Mesodermal cell (in vitro differentiated cells): Measurements from ENCODE around the gene SMARCC2.

ENCODE experiments used
- H3K27ac ChIP-seq: 2 replicates; pipeline ENCODE4 v1.7.0; 2013; ENCODE audit warnings: mild to moderate bottlenecking, low read depth, low read length, moderate library complexity; ENCODE audit not compliant: severe bottlenecking
- H3K36me3 ChIP-seq: 2 replicates; pipeline ENCODE4 v1.7.1; 2013; ENCODE audit warnings: mild to moderate bottlenecking, low read length, moderate library complexity; ENCODE audit not compliant: control insufficient read depth, insufficient read depth
- H3K4me1 ChIP-seq: one replicate; pipeline ENCODE4 v1.7.1; 2013; ENCODE audit warnings: mild to moderate bottlenecking, low read length; ENCODE audit not compliant: insufficient read depth, control insufficient read depth, poor library complexity, severe bottlenecking
- H3K4me3 ChIP-seq: 2 replicates; pipeline ENCODE4 v1.7.0; 2013; ENCODE audit warnings: low read length, control low read depth, mild to moderate bottlenecking; ENCODE audit not compliant: insufficient read depth, poor library complexity, severe bottlenecking; ENCODE audit errors: extremely low read depth
- H3K9me3 ChIP-seq: 2 replicates; pipeline ENCODE4 v1.7.1; 2013; ENCODE audit warnings: mild to moderate bottlenecking, low read length, moderate library complexity; ENCODE audit not compliant: control insufficient read depth
- WGBS, 2 experiments: methylation state at CpG; one replicate each; pipeline ENCODE4 v1.1.5; 2013; ENCODE audit warnings: missing lambda C conversion rate in 2 of 2; ENCODE audit not compliant: insufficient coverage in 2 of 2; 5-methylcytosine and 5-hydroxymethylcytosine counted together

SMARCC2 gene

DNA sequence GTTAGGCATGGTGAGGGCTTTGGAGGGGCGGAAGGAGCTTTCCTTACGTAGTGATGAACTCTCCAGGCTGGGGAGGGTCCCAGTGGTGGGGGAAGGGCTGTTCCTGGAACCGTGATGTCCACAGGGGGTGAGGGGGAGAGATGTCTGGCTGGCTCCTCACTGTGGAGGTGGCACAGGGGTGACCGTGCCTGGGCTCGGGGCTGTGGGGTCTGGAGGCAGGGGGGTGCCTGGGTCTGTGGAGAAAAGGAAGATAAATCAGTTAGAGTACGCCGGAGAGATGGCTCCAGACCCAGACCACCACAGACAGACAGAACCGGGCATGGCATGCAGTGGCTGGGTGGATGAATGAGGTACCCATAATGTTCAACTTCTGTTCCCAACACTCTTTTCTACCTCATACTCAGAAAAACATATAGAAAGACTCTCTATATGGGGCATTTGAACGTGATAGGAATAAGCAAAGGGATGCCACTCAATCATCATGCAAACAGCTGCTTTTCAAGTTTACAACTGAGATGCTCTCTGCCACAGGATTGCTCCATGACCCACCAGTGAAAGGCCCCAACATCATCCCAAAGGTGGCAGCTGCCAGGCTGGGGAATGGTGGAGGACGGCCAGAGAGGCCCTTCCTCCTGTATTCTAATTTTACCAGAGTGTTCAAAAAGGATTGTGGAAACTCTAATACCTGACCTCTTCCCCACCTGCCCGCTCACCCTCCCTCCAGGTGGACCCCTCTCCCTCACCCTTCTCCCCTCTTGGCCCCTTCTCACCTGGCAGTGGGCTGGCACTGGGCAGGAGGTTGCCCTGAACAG lies 25.5 kb downstream of the SMARCC2 start:
- Histone ChIP-seq H3K27ac (no peak overlapping the region), H3K4me1 (peaks cover 18% of the 10 kb centered on the region), H3K4me3 (no peak overlapping the region), H3K9me3 (no peaks in the 10 kb centered on the region), H3K36me3 (peaks cover 93% of the 10 kb centered on the region)
- WGBS, 2 experiments = 84 to 93% methylated on average over 3 to 9 of the region's 11 CpGs

DNA sequence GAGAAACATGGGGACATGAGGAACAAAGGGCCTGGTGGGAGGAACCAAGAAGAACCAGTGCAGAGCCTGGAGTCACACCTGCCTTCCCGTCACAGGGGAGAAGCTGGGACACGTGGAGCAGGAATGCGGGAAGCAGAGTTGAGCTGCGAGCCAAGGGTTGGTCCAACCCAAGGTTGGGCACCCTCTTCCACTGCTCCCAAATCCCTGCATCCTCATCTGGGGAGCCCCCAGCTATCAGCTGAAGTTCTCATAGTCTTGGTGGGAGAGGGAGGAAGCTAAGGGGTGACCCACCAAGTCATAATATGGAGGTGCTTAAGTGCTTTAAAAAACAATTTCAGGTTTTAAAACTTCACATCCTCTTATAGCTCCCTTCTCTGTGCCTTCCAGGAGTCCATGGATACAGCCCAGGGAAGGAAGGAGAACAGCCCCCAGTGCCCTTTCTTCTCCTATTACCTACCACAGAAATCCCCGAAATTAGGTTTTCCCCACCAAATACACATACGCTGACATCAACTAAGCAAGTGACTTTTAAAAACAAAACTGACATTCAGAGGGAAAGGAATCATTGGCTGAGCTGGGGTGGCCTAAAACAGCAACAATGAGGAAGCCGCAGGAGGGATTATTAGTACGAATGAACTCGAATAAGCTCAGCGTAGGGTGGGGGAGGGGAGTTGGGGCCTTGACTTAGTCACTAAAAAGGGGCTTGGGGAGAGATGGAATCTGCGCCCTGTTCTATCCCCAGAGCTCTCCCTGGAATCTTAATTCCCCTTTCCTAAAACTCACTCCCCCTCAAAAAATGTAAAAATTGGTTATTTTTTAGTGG lies 26.6 kb downstream of the SMARCC2 start:
- H3K36me3 ChIP-seq = peaks cover 86% of the 10 kb centered on the region
- H3K27ac ChIP-seq = peak overlapping the region; percentile 45
- no peak overlapping the region for H3K4me3 ChIP-seq
- H3K4me1 ChIP-seq = peaks cover 18% of the 10 kb centered on the region
- H3K9me3 ChIP-seq = no peaks in the 10 kb centered on the region
- WGBS, 2 experiments = 78 to 87% methylated on average over 3 to 7 of the region's 11 CpGs

DNA sequence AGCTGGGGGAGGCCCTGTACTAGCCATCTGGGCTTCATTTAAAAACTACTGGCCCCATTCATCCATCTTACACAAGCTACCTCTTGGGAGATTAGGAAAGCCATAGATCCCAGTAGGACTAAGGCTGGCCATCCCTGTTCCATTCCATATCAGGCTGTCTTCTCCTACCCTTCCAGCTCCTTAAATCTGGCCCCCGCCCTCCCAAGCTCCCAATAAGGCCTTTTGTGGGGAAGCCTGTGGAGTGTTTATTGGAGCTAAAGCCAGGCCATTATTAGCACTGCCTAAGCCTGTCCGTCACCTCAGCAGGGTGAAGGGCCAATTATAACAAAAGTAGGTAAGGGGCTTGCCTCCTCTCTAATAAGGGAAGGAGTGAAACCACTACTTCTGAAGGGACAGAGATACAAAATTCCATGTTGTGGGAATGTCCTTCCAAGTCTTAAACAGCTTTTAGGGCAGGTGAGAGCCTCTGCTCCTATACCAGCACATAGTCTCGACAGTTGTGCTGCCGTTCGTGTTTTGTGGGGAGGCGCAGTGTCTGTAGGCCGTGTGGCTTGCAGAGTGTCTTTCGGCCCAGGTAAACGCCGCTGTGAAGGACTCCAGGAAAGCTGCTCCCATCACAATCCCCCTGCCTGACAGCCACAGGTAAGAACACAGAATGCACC lies 27.5 kb downstream of the SMARCC2 start:
- Histone ChIP-seq H3K36me3 (peaks cover 81% of the 10 kb centered on the region), H3K9me3 (no peaks in the 10 kb centered on the region), H3K4me3 (no peak overlapping the region), H3K27ac (peak overlapping the region; percentile 6), H3K4me1 (peaks cover 22% of the 10 kb centered on the region)
- WGBS, 2 experiments = 90 to 95% methylated on average over 5 to 9 of the region's 10 CpGs

DNA sequence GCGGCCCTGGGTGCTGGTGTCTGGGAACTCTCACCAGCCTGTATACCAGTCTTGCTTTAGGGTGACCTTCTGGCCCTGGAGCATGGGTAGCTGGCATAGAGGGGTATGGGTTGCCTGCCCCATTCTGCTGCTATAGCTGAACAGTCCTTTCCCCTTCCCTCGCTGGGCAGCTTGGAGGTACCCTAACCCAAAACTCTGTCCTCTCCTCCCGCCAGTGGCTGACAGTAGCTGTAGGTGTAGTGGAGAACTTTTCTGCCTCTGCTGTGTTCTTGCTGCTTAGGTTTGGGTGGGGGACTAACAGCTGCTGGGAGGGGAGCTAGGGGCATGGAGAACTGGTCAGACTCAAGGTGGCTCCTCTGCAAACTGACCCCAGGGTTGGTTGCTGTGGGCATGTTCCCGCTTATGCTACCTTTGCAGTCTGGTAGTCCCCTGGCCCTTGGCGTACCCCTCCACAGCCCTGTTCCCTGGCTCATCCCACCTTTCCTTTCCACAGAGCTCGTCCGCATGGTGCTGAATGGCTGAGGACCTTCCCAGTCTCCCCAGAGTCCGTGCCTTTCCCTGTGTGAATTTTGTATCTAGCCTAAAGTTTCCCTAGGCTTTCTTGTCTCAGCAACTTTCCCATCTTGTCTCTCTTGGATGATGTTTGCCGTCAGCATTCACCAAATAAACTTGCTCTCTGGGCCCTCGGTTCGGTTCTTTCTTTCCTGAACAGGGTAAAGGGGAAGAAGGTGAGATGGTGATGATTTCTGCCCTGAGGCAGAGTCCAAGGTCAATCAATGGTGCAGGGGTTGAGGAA lies 28.2 kb downstream of the SMARCC2 start:
- Histone ChIP-seq H3K27ac (peak overlapping the region; percentile 88), H3K9me3 (no peaks in the 10 kb centered on the region), H3K4me3 (peak overlapping the region; percentile 99), H3K4me1 (peaks cover 25% of the 10 kb centered on the region), H3K36me3 (peaks cover 82% of the 10 kb centered on the region)
- 89 to 96% methylated on average over 4 to 5 of the region's 11 CpGs for WGBS, 2 experiments

DNA sequence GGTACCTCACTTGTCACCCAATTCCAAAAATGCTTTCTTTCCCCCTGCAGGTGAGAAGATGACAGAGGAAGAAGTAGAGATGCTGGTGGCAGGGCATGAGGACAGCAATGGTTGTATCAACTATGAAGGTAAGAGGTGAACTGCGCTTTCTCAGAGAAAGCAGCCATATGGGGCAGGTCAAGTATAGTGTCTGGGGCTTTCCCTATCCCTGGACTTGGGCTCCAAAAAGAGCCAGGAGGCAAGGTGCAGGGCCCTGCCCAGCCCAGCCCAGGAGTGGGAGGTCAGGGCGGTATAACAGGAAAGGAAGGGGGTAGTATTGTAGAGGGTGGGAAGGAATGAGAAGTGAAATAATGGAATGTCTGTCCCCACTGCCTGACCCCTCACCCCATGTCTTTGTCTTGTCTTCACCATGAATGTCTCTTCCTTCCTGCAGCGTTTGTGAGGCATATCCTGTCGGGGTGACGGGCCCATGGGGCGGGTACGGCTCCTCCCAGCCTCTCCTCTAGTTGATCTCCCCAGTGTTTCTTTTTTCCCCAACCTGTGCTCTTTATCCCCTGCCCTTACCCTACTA lies 29.0 kb downstream of the SMARCC2 start:
- no peaks in the 10 kb centered on the region for H3K9me3 ChIP-seq
- peaks cover 25% of the 10 kb centered on the region for H3K4me1 ChIP-seq
- 80 to 81% methylated on average over 6 of the region's 7 CpGs for WGBS, 2 experiments
- H3K36me3 ChIP-seq = peaks cover 82% of the 10 kb centered on the region
- peak overlapping the region; percentile 88 for H3K27ac ChIP-seq
- H3K4me3 ChIP-seq = peak overlapping the region; percentile 99

DNA sequence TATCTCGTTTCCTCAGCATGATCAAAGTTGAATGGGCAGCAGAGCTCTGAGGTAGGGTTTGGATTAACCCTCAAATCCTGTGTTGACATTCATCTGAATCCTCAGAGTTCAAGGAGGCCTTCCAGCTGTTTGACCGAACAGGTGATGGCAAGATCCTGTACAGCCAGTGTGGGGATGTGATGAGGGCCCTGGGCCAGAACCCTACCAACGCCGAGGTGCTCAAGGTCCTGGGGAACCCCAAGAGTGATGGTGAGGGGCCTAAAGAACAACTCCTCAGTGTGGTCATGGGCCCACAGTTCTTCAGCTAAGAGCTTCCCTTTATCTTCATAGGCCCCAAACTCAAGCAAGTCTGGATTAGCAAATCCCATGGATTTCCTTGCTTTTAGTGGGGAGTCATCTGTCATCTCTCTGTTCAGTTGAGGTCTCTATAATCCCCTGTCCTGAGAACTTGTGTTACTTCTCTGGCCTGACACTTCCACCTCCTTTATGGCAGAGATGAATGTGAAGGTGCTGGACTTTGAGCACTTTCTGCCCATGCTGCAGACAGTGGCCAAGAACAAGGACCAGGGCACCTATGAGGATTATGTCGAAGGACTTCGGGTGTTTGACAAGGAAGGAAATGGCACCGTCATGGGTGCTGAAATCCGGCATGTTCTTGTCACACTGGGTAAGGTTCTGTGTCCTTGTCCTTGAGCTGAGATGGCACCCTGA lies 29.6 kb downstream of the SMARCC2 start:
- 60 to 75% methylated on average over 6 to 7 of the region's 8 CpGs for WGBS, 2 experiments
- H3K27ac ChIP-seq = peak overlapping the region; percentile 88
- peak overlapping the region; percentile 99 for H3K4me3 ChIP-seq
- no peaks in the 10 kb centered on the region for H3K9me3 ChIP-seq
- H3K36me3 ChIP-seq = peaks cover 82% of the 10 kb centered on the region
- H3K4me1 ChIP-seq = peaks cover 25% of the 10 kb centered on the region

DNA sequence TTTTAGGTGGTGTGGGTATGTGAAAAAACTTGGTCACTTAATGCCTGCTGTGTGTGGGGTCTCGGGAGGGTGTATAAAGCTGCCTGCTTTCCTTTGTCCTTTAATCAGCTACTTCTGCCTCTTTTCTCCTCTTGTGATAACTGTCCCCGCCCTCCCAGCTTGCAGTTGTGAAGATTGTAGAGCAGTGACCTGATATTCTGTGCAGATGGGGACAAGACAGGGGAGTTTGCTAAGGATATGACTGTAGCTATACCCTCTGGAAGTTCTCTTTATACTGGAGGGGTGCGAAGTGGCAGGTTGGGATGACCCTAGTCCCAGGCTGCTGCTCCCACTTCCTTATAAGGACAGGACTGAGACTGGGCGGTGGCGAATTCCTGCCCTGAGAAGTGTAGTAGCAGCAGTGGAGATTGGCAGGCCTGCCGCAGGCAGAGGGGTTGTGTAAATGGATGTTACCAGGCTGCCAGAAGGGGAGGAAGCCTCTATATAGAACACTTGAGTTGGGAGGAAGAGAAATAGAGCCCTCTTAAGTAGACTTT lies 30.3 kb downstream of the SMARCC2 start:
- peak overlapping the region; percentile 99 for H3K4me3 ChIP-seq
- 0% methylated on average over 1 to 5 of the region's 6 CpGs for WGBS, 2 experiments
- H3K36me3 ChIP-seq = peaks cover 78% of the 10 kb centered on the region
- peak overlapping the region; percentile 88 for H3K27ac ChIP-seq
- no peaks in the 10 kb centered on the region for H3K9me3 ChIP-seq
- peaks cover 25% of the 10 kb centered on the region for H3K4me1 ChIP-seq

DNA sequence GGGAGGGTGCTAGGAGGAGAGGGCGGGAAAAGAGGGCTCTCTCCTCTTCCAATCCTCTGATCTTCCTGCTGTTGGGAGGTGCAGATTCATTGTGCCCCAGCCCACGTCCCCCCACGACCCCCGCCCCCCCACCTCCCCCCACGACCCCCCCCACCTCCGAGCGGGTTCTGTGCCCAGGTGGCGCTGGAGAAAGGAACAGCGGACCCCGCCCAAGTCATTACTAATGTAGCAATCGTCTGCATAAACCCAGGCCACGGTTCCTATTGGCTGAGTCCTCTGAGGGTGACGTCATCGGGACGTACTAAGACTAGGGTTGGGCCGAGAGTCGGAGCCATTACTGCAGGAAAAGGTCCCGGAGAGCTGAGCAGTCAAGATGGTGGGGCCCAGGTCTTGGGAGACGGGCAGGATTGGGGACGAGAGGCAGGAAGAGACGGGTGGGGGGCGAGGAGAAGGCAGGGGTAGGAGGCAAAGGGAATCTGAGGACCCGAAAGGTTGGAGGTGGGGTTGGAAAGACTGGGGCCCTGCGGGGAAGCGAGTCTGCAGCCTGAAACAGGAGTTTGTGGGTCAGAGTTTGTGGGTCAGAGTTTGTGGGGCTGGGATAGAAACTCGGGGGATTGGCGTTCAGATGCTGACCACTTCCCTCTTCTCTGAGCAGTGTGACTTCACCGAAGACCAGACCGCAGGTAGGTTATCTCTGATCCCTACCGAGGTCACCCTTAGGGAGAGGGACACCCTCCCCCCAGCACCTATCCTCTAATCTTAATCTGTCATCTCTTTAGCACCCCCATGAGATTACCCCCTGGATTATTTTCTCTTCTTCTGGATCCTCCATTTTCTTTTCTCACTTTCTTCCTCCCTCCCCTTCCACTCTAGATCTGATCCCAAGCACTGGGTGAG lies 31.0 kb downstream of the SMARCC2 start, which contains the start of gene MYL6:
TSS of gene MYL6 (plus strand) at position 331 of the 897 bp plus-strand sequence. CDS start at position 374, 43 bp downstream.
- peak within 1 kb of the TSS; percentile 99 for H3K4me3 ChIP-seq
- H3K4me1 ChIP-seq = peaks cover 31% of the 10 kb centered on the region
- H3K9me3 ChIP-seq = no peaks in the 10 kb centered on the region
- peaks cover 73% of the 10 kb centered on the region for H3K36me3 ChIP-seq
- WGBS, 2 experiments = 1% methylated on average over 19 to 20 of the region's 30 CpGs
- H3K27ac ChIP-seq = peak within 1 kb of the TSS; percentile 88
